ENCODE results near the gene SLC44A4. TPM values are rescaled to one million over a fixed set of nuclear protein-coding genes. Genes with fewer than 3 reads are reported as not detected.

The SLC44A4 gene
- total and polyA plus RNA-seq, 5 donors from 2014 or later: 1.0 TPM; not detected in 4

DNA sequence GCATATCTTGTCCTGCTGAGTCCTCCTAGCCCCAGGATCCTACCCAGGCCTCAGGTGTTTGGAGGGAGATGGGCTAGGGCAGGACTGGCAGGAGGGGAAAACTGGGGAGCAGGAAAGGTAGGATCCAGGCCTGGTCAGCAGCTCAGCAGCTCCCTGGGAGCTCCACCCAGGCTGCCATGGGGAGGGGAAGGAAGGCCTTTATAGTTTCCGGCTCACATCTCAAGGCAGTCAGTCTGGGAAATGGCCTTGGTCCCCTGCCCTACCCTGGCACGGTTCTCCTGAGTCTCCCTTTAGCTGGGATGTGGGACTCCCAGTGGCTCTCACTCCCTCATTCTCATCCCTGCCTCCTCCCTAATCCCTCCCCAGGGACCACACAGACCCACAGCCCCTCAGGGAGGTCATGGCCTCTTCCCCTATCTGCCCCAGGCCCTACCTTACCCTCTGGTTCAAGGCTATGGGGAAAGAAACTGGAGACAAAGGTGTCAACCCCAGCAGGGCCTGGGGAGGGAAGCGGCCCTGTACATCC lies 1.6 kb downstream of the SLC44A4 start:
- Mint-ChIP-seq H3K27me3 (no peaks in the 10 kb centered on the region), H3K4me1 (peaks cover 0 to 5% (median 0%) of the 10 kb centered on the region in 4 donors), H3K4me3 (no peak overlapping the region), H3K9me3 (no peaks in the 10 kb centered on the region), H3K36me3 (peaks cover 15% of the 10 kb centered on the region), H3K27ac (no peak overlapping the region)
- Histone ChIP-seq H3K4me3 (ENCODE audit: low read depth, low read length) (no peak overlapping the region), H3K9me3 (ENCODE audit: control insufficient read depth in 2 of 2, low read length in 2 of 2) (no peaks in the 10 kb centered on the region), H3K4me1 (ENCODE audit: control insufficient read depth, insufficient read depth, low read length, poor library complexity, severe bottlenecking) (no peaks in the 10 kb centered on the region), H3K27ac (ENCODE audit: insufficient read depth, low read length, poor library complexity, severe bottlenecking) (no peak overlapping the region), H3K27me3 (ENCODE audit: control insufficient read depth, insufficient read depth, low read length) (no peaks in the 10 kb centered on the region), H3K36me3 (ENCODE audit: control insufficient read depth, insufficient read depth, low read length) (peaks cover 23% of the 10 kb centered on the region)
- ATAC-seq (ENCODE audit: low read depth in 2 of 2): no peak
- no peak for DNase-seq

DNA sequence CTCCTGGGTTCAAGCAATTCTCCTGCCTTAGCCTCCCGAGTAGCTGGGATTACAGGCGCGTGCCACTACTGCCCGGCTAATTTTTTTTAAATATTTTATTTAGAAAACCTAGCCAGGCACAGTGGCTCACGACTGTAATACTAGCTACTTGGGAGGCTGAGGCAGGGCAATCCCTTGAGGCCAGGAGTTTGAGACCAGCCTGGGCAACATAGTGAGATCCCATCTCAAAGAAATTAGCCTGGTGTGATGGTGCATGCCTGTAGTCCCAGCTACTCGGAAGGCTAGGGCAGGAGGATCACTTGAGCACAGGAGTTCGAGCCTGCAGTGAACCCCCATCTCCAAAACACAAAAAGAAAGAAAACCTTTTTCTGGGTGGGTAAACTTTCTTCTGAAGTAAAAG lies 2.4 kb downstream of the SLC44A4 start:
- Mint-ChIP-seq H3K4me3 (no peak overlapping the region), H3K27me3 (no peaks in the 10 kb centered on the region), H3K9me3 (no peaks in the 10 kb centered on the region), H3K36me3 (peaks cover 12% of the 10 kb centered on the region), H3K27ac (no peak overlapping the region), H3K4me1 (peaks cover 0 to 3% (median under 1%) of the 10 kb centered on the region in 4 donors)
- DNase-seq: no peak
- Histone ChIP-seq H3K4me3 (ENCODE audit: low read depth, low read length) (no peak overlapping the region), H3K27me3 (ENCODE audit: control insufficient read depth, insufficient read depth, low read length) (no peaks in the 10 kb centered on the region), H3K4me1 (ENCODE audit: control insufficient read depth, insufficient read depth, low read length, poor library complexity, severe bottlenecking) (no peaks in the 10 kb centered on the region), H3K27ac (ENCODE audit: insufficient read depth, low read length, poor library complexity, severe bottlenecking) (no peak overlapping the region), H3K9me3 (ENCODE audit: control insufficient read depth in 2 of 2, low read length in 2 of 2) (no peaks in the 10 kb centered on the region), H3K36me3 (ENCODE audit: control insufficient read depth, insufficient read depth, low read length) (peaks cover 19% of the 10 kb centered on the region)
- ATAC-seq (ENCODE audit: low read depth in 2 of 2): no peak

DNA sequence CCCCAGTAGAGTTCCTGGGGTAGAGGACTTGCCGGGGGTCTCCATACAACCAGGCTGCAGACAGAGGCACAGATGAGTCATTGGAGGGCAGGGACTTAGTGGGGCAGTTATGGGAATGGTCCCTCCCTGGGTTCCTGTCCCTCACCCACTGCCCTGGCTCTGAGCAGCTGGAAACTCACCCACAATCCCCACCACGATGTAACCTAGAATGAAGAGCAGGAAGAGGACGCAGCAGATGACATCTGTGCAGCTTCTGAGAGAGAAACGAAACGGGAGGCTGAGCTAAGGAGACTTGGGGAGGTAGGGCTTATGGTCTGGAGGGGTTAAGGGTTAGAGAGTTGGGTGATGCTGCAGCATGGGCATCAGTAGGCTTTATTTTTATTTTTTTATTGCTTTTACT lies 2.9 kb downstream of the SLC44A4 start:
- Mint-ChIP-seq H3K36me3 (peaks cover 7% of the 10 kb centered on the region), H3K27me3 (no peaks in the 10 kb centered on the region), H3K9me3 (no peaks in the 10 kb centered on the region), H3K27ac (no peak overlapping the region), H3K4me3 (no peak overlapping the region), H3K4me1 (peaks cover 0 to 5% (median under 1%) of the 10 kb centered on the region in 4 donors)
- Histone ChIP-seq H3K27ac (ENCODE audit: insufficient read depth, low read length, poor library complexity, severe bottlenecking) (no peak overlapping the region), H3K9me3 (ENCODE audit: control insufficient read depth in 2 of 2, low read length in 2 of 2) (no peaks in the 10 kb centered on the region), H3K4me3 (ENCODE audit: low read depth, low read length) (no peak overlapping the region), H3K4me1 (ENCODE audit: control insufficient read depth, insufficient read depth, low read length, poor library complexity, severe bottlenecking) (no peaks in the 10 kb centered on the region), H3K27me3 (ENCODE audit: control insufficient read depth, insufficient read depth, low read length) (no peaks in the 10 kb centered on the region), H3K36me3 (ENCODE audit: control insufficient read depth, insufficient read depth, low read length) (peaks cover 14% of the 10 kb centered on the region)
- ATAC-seq (ENCODE audit: low read depth in 2 of 2) (peak in 1 of 2 donors; percentile 15), DNase-seq (no peak)

DNA sequence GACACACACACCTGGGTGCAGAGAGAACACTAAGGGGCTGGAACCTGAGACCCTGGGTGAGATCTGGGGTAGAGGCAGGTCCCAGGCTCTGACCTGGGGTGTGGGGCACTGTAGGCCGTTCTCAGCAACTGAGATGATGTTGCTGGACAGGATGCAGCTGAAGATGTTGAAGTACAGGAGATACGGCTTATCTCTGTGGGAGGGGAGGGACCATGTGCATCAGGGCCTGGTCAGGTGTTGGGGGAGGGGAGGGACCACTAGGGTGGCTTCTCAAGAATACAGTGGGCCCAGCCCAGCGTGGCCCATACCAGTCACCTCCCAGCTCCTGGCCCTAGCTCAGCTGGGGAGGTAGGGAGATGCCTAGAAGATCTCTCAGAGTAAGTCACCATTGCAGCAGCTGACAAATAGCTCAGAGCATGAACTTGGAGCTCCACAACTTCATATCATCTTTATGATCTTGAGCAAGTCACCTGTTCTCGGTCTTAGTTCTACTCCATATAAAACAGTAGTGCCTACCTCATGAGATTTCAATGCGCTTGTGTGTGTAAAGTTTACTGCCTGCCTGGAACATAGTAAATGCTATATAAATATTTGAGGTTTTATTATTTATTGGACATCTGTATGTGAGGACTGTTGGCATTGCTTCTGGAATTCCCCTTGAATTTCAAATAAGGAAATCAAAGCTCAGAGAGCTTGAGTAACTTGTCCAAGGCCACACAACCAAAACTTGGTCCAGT lies 3.8 kb downstream of the SLC44A4 start:
- no peak for DNase-seq
- ATAC-seq (ENCODE audit: low read depth in 2 of 2): no peak
- no peak overlapping the region for H3K4me3 Mint-ChIP-seq
- H3K27ac Mint-ChIP-seq: peak overlapping the region in 2 of 3 donors; percentile 36 to 68
- no peaks in the 10 kb centered on the region for H3K9me3 Mint-ChIP-seq
- H3K36me3 Mint-ChIP-seq: peaks cover 6% of the 10 kb centered on the region
- Histone ChIP-seq H3K27me3 (ENCODE audit: control insufficient read depth, insufficient read depth, low read length) (no peaks in the 10 kb centered on the region), H3K9me3 (ENCODE audit: control insufficient read depth in 2 of 2, low read length in 2 of 2) (no peaks in the 10 kb centered on the region), H3K27ac (ENCODE audit: insufficient read depth, low read length, poor library complexity, severe bottlenecking) (no peak overlapping the region), H3K4me3 (ENCODE audit: low read depth, low read length) (no peak overlapping the region), H3K36me3 (ENCODE audit: control insufficient read depth, insufficient read depth, low read length) (peaks cover 6% of the 10 kb centered on the region), H3K4me1 (ENCODE audit: control insufficient read depth, insufficient read depth, low read length, poor library complexity, severe bottlenecking) (no peaks in the 10 kb centered on the region)
- H3K4me1 Mint-ChIP-seq: peaks cover 0 to 5% (median under 1%) of the 10 kb centered on the region in 4 donors
- H3K27me3 Mint-ChIP-seq: no peaks in the 10 kb centered on the region

GRCh38 chr6:31874084-31874670 lies 4.6 kb downstream of the SLC44A4 start:
- no peaks in the 10 kb centered on the region for H3K9me3 Mint-ChIP-seq
- DNase-seq: no peak
- no peaks in the 10 kb centered on the region for H3K36me3 ChIP-seq (ENCODE audit: control insufficient read depth, insufficient read depth, low read length)
- no peaks in the 10 kb centered on the region for H3K36me3 Mint-ChIP-seq
- H3K4me3 Mint-ChIP-seq: no peak overlapping the region
- no peaks in the 10 kb centered on the region for H3K27me3 Mint-ChIP-seq
- H3K9me3 ChIP-seq (ENCODE audit: control insufficient read depth in 2 of 2, low read length in 2 of 2): no peaks in the 10 kb centered on the region
- H3K27ac Mint-ChIP-seq: peak overlapping the region in 1 of 3 donors; percentile 64
- H3K4me1 ChIP-seq (ENCODE audit: control insufficient read depth, insufficient read depth, low read length, poor library complexity, severe bottlenecking): no peaks in the 10 kb centered on the region
- no peak overlapping the region for H3K4me3 ChIP-seq (ENCODE audit: low read depth, low read length)
- H3K4me1 Mint-ChIP-seq: peaks cover 0 to 5% (median under 1%) of the 10 kb centered on the region in 4 donors
- H3K27me3 ChIP-seq (ENCODE audit: control insufficient read depth, insufficient read depth, low read length): no peaks in the 10 kb centered on the region
- H3K27ac ChIP-seq (ENCODE audit: insufficient read depth, low read length, poor library complexity, severe bottlenecking): no peak overlapping the region
- ATAC-seq (ENCODE audit: low read depth in 2 of 2): no peak

GRCh38 chr6:31871046-31871659 lies 7.6 kb downstream of the SLC44A4 start:
- H3K27me3 Mint-ChIP-seq: no peaks in the 10 kb centered on the region
- H3K9me3 Mint-ChIP-seq: no peaks in the 10 kb centered on the region
- ATAC-seq (ENCODE audit: low read depth in 2 of 2) (no peak), DNase-seq (no peak)
- no peaks in the 10 kb centered on the region for H3K9me3 ChIP-seq (ENCODE audit: control insufficient read depth in 2 of 2, low read length in 2 of 2)
- H3K4me3 ChIP-seq (ENCODE audit: low read depth, low read length): no peak overlapping the region
- H3K4me3 Mint-ChIP-seq: no peak overlapping the region
- no peaks in the 10 kb centered on the region for H3K4me1 ChIP-seq (ENCODE audit: control insufficient read depth, insufficient read depth, low read length, poor library complexity, severe bottlenecking)
- H3K36me3 Mint-ChIP-seq: no peaks in the 10 kb centered on the region
- H3K27ac ChIP-seq (ENCODE audit: insufficient read depth, low read length, poor library complexity, severe bottlenecking): no peak overlapping the region
- H3K27me3 ChIP-seq (ENCODE audit: control insufficient read depth, insufficient read depth, low read length): no peaks in the 10 kb centered on the region
- H3K27ac Mint-ChIP-seq: no peak overlapping the region
- H3K36me3 ChIP-seq (ENCODE audit: control insufficient read depth, insufficient read depth, low read length): no peaks in the 10 kb centered on the region
- peaks cover 0 to 5% (median under 1%) of the 10 kb centered on the region in 4 donors for H3K4me1 Mint-ChIP-seq

DNA sequence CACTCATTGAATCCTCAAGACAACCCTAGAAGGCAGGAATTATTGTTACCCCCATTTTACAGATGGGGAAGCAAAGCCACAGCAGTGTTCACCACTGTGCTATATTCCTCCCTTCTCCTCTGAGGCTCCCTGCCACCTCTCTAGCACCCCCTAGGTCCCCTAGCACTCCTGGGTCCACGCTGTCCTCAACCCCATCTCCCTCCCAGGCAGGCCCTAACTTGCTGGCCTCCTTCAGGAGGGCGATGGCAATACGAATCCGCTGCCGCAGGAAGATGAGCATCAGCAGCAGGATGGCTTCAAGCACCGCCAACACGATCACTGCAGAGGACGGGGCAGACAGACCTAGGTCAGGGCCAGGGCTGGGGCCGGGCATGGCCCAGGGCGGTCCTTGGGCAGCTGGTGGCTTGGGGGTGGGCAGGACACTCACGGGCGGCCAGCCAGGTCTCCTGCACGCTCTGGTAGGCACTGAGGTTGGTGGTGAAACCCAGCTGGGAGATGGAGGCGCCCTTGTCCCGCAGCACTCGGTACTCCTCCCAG lies 8.3 kb downstream of the SLC44A4 start:
- Histone ChIP-seq H3K9me3 (ENCODE audit: control insufficient read depth in 2 of 2, low read length in 2 of 2) (no peaks in the 10 kb centered on the region), H3K4me1 (ENCODE audit: control insufficient read depth, insufficient read depth, low read length, poor library complexity, severe bottlenecking) (no peaks in the 10 kb centered on the region), H3K4me3 (ENCODE audit: low read depth, low read length) (no peak overlapping the region), H3K27me3 (ENCODE audit: control insufficient read depth, insufficient read depth, low read length) (no peaks in the 10 kb centered on the region), H3K36me3 (ENCODE audit: control insufficient read depth, insufficient read depth, low read length) (no peaks in the 10 kb centered on the region), H3K27ac (ENCODE audit: insufficient read depth, low read length, poor library complexity, severe bottlenecking) (no peak overlapping the region)
- DNase-seq (no peak), ATAC-seq (ENCODE audit: low read depth in 2 of 2) (no peak)
- Mint-ChIP-seq H3K27ac (peak overlapping the region in 1 of 3 donors; percentile 88), H3K9me3 (no peaks in the 10 kb centered on the region), H3K36me3 (no peaks in the 10 kb centered on the region), H3K4me1 (peaks cover 0 to 5% (median 0%) of the 10 kb centered on the region in 4 donors), H3K27me3 (no peaks in the 10 kb centered on the region), H3K4me3 (no peak overlapping the region)
